K562 (cell line): Measurements from ENCODE around the gene PEX7. TPM values are rescaled to one million over a fixed set of nuclear protein-coding genes. Genes with fewer than 3 reads are reported as not detected.
A peak's percentile ranks its signal among the peaks of the same experiment; 100 is the strongest.

ENCODE experiments used
- FOXO4 ChIP-seq: fragments of 450-650 bp; formaldehyde crosslinking; IDR thresholded peaks from 2 replicates; pipeline ENCODE4 v1.4.0; 2020; ENCODE audit warnings: mild to moderate bottlenecking, moderate library complexity
- KDM5B ChIP-seq: fragments of 200-600 bp; sonication (generic); IDR thresholded peaks from 2 replicates; pipeline ENCODE4 v1.6.1; 2012; ENCODE audit warnings: low read depth, mild to moderate bottlenecking, moderate library complexity, low read length, control low read depth, inconsistent platforms; ENCODE audit not compliant: insufficient replicate concordance
- L3MBTL2 ChIP-seq: fragments of 450-650 bp; IDR thresholded peaks from 2 replicates; pipeline ENCODE4 v1.6.1; 2016; ENCODE audit warnings: mild to moderate bottlenecking, moderate library complexity
- MAZ ChIP-seq, 2 experiments: fragments of 450-650 bp in 1 of 2; sonication (generic) in 1 of 2; formaldehyde crosslinking; IDR thresholded peaks in 1 of 2; conservative IDR thresholded peaks in 1 of 2; 2 replicates each; pipeline versions ENCODE4 v1.4.0 to v1.5.0; 2020; ENCODE audit warnings: mild to moderate bottlenecking in 1 of 2, missing genetic modification reagents in 1 of 2
- MCM5 ChIP-seq: fragments of 450-650 bp; IDR thresholded peaks from 2 replicates; pipeline ENCODE4 v1.6.1; 2016; ENCODE audit warnings: low read depth
- NFATC3 ChIP-seq: fragments of 450-650 bp; IDR thresholded peaks from 2 replicates; pipeline ENCODE4 v1.6.1; 2017; ENCODE audit warnings: mild to moderate bottlenecking
- NR4A1 ChIP-seq, 2 experiments: fragments of 250-450 bp in 1 of 2; fragments of 450-650 bp in 1 of 2; sonication (Bioruptor Pico) in 1 of 2; IDR thresholded peaks; 2 replicates each; pipeline versions ENCODE4 v1.4.0 to v1.6.1; 2016 to 2020; ENCODE audit warnings: mild to moderate bottlenecking in 2 of 2, missing compliant biosample characterization in 1 of 2, missing genetic modification characterization in 1 of 2, moderate library complexity in 1 of 2
- PPARD ChIP-seq: fragments of 250-450 bp; sonication (Bioruptor Pico); IDR thresholded peaks from 2 replicates; pipeline ENCODE4 v1.8.0; 2022; ENCODE audit warnings: inconsistent platforms, mild to moderate bottlenecking, moderate library complexity
- PTBP1 ChIP-seq: fragments of 200-400 bp; formaldehyde crosslinking; IDR thresholded peaks from 2 replicates; pipeline ENCODE4 v1.6.1; 2017; ENCODE audit warnings: low read depth, low read length
- SMAD2 ChIP-seq: fragments of 150-350 bp; IDR thresholded peaks from 2 replicates; pipeline ENCODE4 v1.6.1; 2014; ENCODE audit warnings: low read depth, mild to moderate bottlenecking, low read length
- TBP ChIP-seq: optimal IDR thresholded peaks from 2 replicates; pipeline ENCODE3; 2011; ENCODE audit warnings: low read depth, low read length, improper control_type of control experiment
- TEAD1 ChIP-seq, 2 experiments: fragments of 450-650 bp in 1 of 2; sonication (generic) in 1 of 2; formaldehyde crosslinking; IDR thresholded peaks; 2 replicates each; pipeline versions ENCODE4 v1.4.0 to v1.8.0; 2020 to 2022; ENCODE audit warnings: mild to moderate bottlenecking in 2 of 2, missing genetic modification reagents in 1 of 2
- USF1 ChIP-seq: sonication (generic); formaldehyde crosslinking; IDR thresholded peaks from 2 replicates; pipeline ENCODE4 v1.9.0; 2022; ENCODE audit warnings: mild to moderate bottlenecking, missing genetic modification reagents
- ZBED1 ChIP-seq: IDR thresholded peaks from 2 replicates; pipeline ENCODE4 v1.6.1; 2014
- ZBTB17 ChIP-seq: fragments of 450-650 bp; formaldehyde crosslinking; IDR thresholded peaks from 2 replicates; pipeline ENCODE4 v1.4.0; 2020; ENCODE audit warnings: mild to moderate bottlenecking
- ZBTB8A ChIP-seq: fragments of 450-650 bp; IDR thresholded peaks from 2 replicates; pipeline ENCODE4 v1.6.1; 2018; ENCODE audit warnings: mild to moderate bottlenecking, moderate library complexity; ENCODE audit not compliant: partially characterized antibody
- ZKSCAN1 ChIP-seq: fragments of 150-350 bp; IDR thresholded peaks from 2 replicates; pipeline ENCODE4 v1.6.1; 2016; ENCODE audit warnings: low read depth, low read length
- ZNF232 ChIP-seq: sonication (generic); formaldehyde crosslinking; IDR thresholded peaks from 2 replicates; pipeline ENCODE4 v1.8.0; 2022; ENCODE audit warnings: mild to moderate bottlenecking, missing genetic modification reagents
- ZNF449 ChIP-seq: fragments of 250-450 bp; sonication (Bioruptor Pico); IDR thresholded peaks from 2 replicates; pipeline ENCODE4 v1.8.0; 2022; ENCODE audit warnings: moderate library complexity, mild to moderate bottlenecking, inconsistent platforms
- ZNF766 ChIP-seq: fragments of 200-800 bp; sonication (Bioruptor generic); conservative IDR thresholded peaks from 2 replicates; pipeline ENCODE4 v1.6.1; 2016; ENCODE audit warnings: missing genetic modification characterization, missing compliant biosample characterization
- polyA plus RNA-seq, 8 experiments: library from polyadenylated mRNA; depleted of rRNA in 4 of 8; stranded (reverse) in 5 of 8; unstranded in 3 of 8; fragments of >200 nt; fragmentation: Nextera tagmentation in 2 of 8; fragmentation: Illumina TruSeq in 1 of 8; extraction: Ambion mirVana in 2 of 8; extraction: Trizol in 1 of 8; gene quantifications; 2 replicates each; pipeline versions ENCODE4 v1.2.1 to v1.2.3, GENCODE V29; 2011 to 2014; ENCODE audit warnings: inconsistent platforms in 1 of 8, missing spikeins in 1 of 8
- total RNA-seq, 7 experiments: library from RNA; depleted of rRNA in 6 of 7; stranded (reverse); fragments of >200 nt in 6 of 7; fragmentation: Illumina TruSeq in 2 of 7; extraction: Trizol in 2 of 7; gene quantifications; 2 replicates each; pipeline versions ENCODE4 v1.2.1 to v1.2.3, GENCODE V29; 2011 to 2021; ENCODE audit warnings: low replicate concordance in 1 of 7
- TF ChIP-seq, protein P1 (sequence below): sonication (generic); formaldehyde crosslinking; IDR thresholded peaks from 2 replicates; pipeline ENCODE4 v1.5.0; 2020; ENCODE audit warnings: missing genetic modification reagents
- TF ChIP-seq, protein P2 (sequence below): fragments of 450-650 bp; formaldehyde crosslinking; IDR thresholded peaks from 2 replicates; pipeline ENCODE4 v1.4.0; 2022; ENCODE audit warnings: missing genetic modification characterization

The PEX7 gene
- total and polyA plus RNA-seq, 9 of the 15 experiments (the other 6 are each of a cell fraction or from before 2014, with no cell fraction given) = 1.6 to 12.9 (median 9.1) TPM

GRCh38 chr6:136783495-136784270, 38.7 kb upstream of the PEX7 start (continued):
- TF ChIP-seq, protein P1, sequence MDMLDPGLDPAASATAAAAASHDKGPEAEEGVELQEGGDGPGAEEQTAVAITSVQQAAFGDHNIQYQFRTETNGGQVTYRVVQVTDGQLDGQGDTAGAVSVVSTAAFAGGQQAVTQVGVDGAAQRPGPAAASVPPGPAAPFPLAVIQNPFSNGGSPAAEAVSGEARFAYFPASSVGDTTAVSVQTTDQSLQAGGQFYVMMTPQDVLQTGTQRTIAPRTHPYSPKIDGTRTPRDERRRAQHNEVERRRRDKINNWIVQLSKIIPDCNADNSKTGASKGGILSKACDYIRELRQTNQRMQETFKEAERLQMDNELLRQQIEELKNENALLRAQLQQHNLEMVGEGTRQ (CRISPR knock-in tag) = no peak
- TF ChIP-seq KDM5B = no peak
- no peak for TF ChIP-seq PPARD (CRISPR knock-in tag)
- TF ChIP-seq, protein P2, sequence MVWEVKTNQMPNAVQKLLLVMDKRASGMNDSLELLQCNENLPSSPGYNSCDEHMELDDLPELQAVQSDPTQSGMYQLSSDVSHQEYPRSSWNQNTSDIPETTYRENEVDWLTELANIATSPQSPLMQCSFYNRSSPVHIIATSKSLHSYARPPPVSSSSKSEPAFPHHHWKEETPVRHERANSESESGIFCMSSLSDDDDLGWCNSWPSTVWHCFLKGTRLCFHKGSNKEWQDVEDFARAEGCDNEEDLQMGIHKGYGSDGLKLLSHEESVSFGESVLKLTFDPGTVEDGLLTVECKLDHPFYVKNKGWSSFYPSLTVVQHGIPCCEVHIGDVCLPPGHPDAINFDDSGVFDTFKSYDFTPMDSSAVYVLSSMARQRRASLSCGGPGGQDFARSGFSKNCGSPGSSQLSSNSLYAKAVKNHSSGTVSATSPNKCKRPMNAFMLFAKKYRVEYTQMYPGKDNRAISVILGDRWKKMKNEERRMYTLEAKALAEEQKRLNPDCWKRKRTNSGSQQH (CRISPR knock-in tag) = no peak
- no peak for TF ChIP-seq PTBP1
- TF ChIP-seq TBP = no peak
- TF ChIP-seq NFATC3 = no peak
- TF ChIP-seq ZBTB17 (CRISPR knock-in tag) = 0 out of 2 replicates have a peak, but pooled peaks have one; percentile 46
- 0 out of 4 replicates have a peak, but pooled peaks of 1 of the 2 experiments have one; percentile 9 for TF ChIP-seq TEAD1 (CRISPR knock-in tag; IDR thresholded peaks at IDR 0.05)
- TF ChIP-seq FOXO4 (CRISPR knock-in tag) = no peak
- TF ChIP-seq L3MBTL2 = 0 out of 2 replicates have a peak, but pooled peaks have one; percentile 31
- 0 out of 4 replicates have a peak, but pooled peaks of 1 of the 2 experiments have one; percentile 34 for TF ChIP-seq MAZ (CRISPR knock-in tag; conservative IDR thresholded peaks at IDR 0.05 in 1 of 2, IDR thresholded peaks at IDR 0.05 in 1 of 2)
- TF ChIP-seq ZNF449 (CRISPR knock-in tag) = peak; percentile 28; the same call in 1 of the 2 replicates
- TF ChIP-seq ZKSCAN1 = no peak
- no peak for TF ChIP-seq NR4A1 (CRISPR knock-in tag; IDR thresholded peaks at IDR 0.05)
- TF ChIP-seq NR4A1 (tag; IDR thresholded peaks at IDR 0.05) = no peak
- TF ChIP-seq MCM5 = no peak
- TF ChIP-seq ZNF766 (CRISPR knock-in tag) = peak; percentile 72; the same call in 1 of the 2 replicates
- no peak for TF ChIP-seq SMAD2
- no peak for TF ChIP-seq ZNF232 (CRISPR knock-in tag)
- no peak for TF ChIP-seq ZBTB8A
- no peak for TF ChIP-seq USF1 (CRISPR knock-in tag)
- TF ChIP-seq ZBED1 = no peak
